Keratinocyte (primary cell): ENCODE results near the gene KCNQ2. TPM values are rescaled to one million over a fixed set of nuclear protein-coding genes. Genes with fewer than 3 reads are reported as not detected.

Source experiments
- DNase-seq: peaks from one replicate; pipeline ENCODE4 v3.0.0-alpha.2; 2011; ENCODE audit warnings: low read depth, missing footprints, low spot score
- FAIRE-seq: peaks from 2 replicates; lab custom pipeline; 2011; peaks lifted over from hg19 to GRCh38; lab: Jason Lieb, UNC
- H2AFZ ChIP-seq: 2 replicates; pipeline ENCODE4 v1.6.0; 2012; ENCODE audit warnings: low read length, control low read depth, inconsistent platforms; ENCODE audit not compliant: control insufficient read depth
- H3K27ac ChIP-seq: 2 replicates; pipeline ENCODE4 v1.5.1; 2011; ENCODE audit warnings: low read length; ENCODE audit not compliant: control insufficient read depth, insufficient read depth
- H3K27me3 ChIP-seq: 3 replicates; pipeline ENCODE4 v1.6.0; 2011; ENCODE audit warnings: low read length; ENCODE audit not compliant: control insufficient read depth, insufficient read depth; ENCODE audit errors: extremely low read depth
- H3K36me3 ChIP-seq, 2 experiments: 2 replicates in 1 of 2; 3 replicates in 1 of 2; pipeline ENCODE4 v1.5.1; 2011; ENCODE audit warnings: low read length in 2 of 2, mild to moderate bottlenecking in 1 of 2; ENCODE audit not compliant: control insufficient read depth in 2 of 2, insufficient read depth in 2 of 2; ENCODE audit errors: extremely low read depth in 1 of 2
- H3K4me1 ChIP-seq: 3 replicates; pipeline ENCODE4 v1.5.1; 2011; ENCODE audit warnings: low read length; ENCODE audit not compliant: control insufficient read depth, insufficient read depth; ENCODE audit errors: extremely low read depth
- H3K4me2 ChIP-seq: 3 replicates; pipeline ENCODE4 v1.6.0; 2011; ENCODE audit warnings: low read depth, low read length; ENCODE audit not compliant: control insufficient read depth, insufficient read depth; ENCODE audit errors: extremely low read depth
- H3K4me3 ChIP-seq, 3 experiments: fragments of 200-600 bp in 1 of 3; sonication (generic) in 1 of 3; 2 replicates in 2 of 3; 3 replicates in 1 of 3; pipeline ENCODE4 v1.5.1; 2011 to 2016; ENCODE audit warnings: low read length in 3 of 3, mild to moderate bottlenecking in 3 of 3, control low read depth in 2 of 3, inconsistent platforms in 1 of 3, low read depth in 1 of 3, mixed read lengths in 1 of 3, mixed run types in 1 of 3, moderate library complexity in 1 of 3; ENCODE audit not compliant: control insufficient read depth in 2 of 3, insufficient read depth in 2 of 3; ENCODE audit errors: extremely low read depth in 1 of 3
- H3K79me2 ChIP-seq: 2 replicates; pipeline ENCODE4 v1.6.0; 2012; ENCODE audit warnings: low read length; ENCODE audit not compliant: control insufficient read depth, insufficient read depth
- H3K9ac ChIP-seq: 3 replicates; pipeline ENCODE4 v1.6.0; 2011; ENCODE audit warnings: low read length; ENCODE audit not compliant: control insufficient read depth, insufficient read depth; ENCODE audit errors: extremely low read depth
- H3K9me1 ChIP-seq: 3 replicates; pipeline ENCODE4 v1.6.0; 2011; ENCODE audit warnings: low read length; ENCODE audit not compliant: control insufficient read depth, insufficient read depth; ENCODE audit errors: extremely low read depth
- H3K9me3 ChIP-seq: 2 replicates; pipeline ENCODE4 v1.5.1; 2012; ENCODE audit warnings: low read depth, low read length; ENCODE audit not compliant: control insufficient read depth
- H4K20me1 ChIP-seq: 3 replicates; pipeline ENCODE4 v1.6.0; 2011; ENCODE audit warnings: low read length; ENCODE audit not compliant: control insufficient read depth, insufficient read depth; ENCODE audit errors: extremely low read depth
- EZH2 ChIP-seq: IDR thresholded peaks from one replicate; pipeline ENCODE4 v1.6.1; 2012; ENCODE audit warnings: inconsistent platforms, mild to moderate bottlenecking, low read length, moderate library complexity
- dilution Hi-C: fragments of 300-500 bp; cut with MboI; formaldehyde crosslinking; loops from one replicate; pipeline ENCODE4 v1.7.0; 2020; ENCODE audit warnings: low sequenced_read_pairs; ENCODE audit not compliant: extremely low pct_ligation_motif_present
- polyA plus RNA-seq, 5 experiments: library from polyadenylated mRNA; depleted of rRNA in 3 of 5; stranded (reverse) in 3 of 5; stranded (forward) in 1 of 5; unstranded in 1 of 5; fragments of >200 nt; gene quantifications; 1 replicate in 1 of 5; 2 replicates in 3 of 5; 3 replicates in 1 of 5; pipeline versions ENCODE4 v1.2.1 to v1.2.3, GENCODE V29; 2011 to 2012; ENCODE audit warnings: missing spikeins in 2 of 5, low read depth in 1 of 5, low replicate concordance in 1 of 5
- TF ChIP-seq, protein P1 (sequence below), 3 experiments: IDR thresholded peaks in 1 of 3; conservative IDR thresholded peaks in 1 of 3; optimal IDR thresholded peaks in 1 of 3; 2 replicates in 2 of 3; 3 replicates in 1 of 3; pipeline versions ENCODE3 to v1.5.1; 2011; ENCODE audit warnings: low read length in 3 of 3, mild to moderate bottlenecking in 3 of 3, moderate library complexity in 2 of 3, control low read depth in 1 of 3, inconsistent platforms in 1 of 3; ENCODE audit not compliant: insufficient read depth in 2 of 3; ENCODE audit errors: extremely low read depth in 1 of 3

Gene KCNQ2
- polyA plus RNA-seq, 1 donor (not counting 4 experiments of a cell fraction or from before 2014, with no cell fraction given): not detected

GRCh38 chr20:63451821-63452220, 20.6 kb downstream of the KCNQ2 start:
- H3K4me3 ChIP-seq: no peak overlapping the region
- no peaks in the 10 kb centered on the region for H3K79me2 ChIP-seq
- FAIRE-seq (no peak), DNase-seq (no peak)
- dilution Hi-C loops: no loop called here
- H4K20me1 ChIP-seq: no peaks in the 10 kb centered on the region
- H2AFZ ChIP-seq: no peak overlapping the region
- no peak overlapping the region for H3K4me2 ChIP-seq
- H3K9me3 ChIP-seq: no peaks in the 10 kb centered on the region
- no peak for TF ChIP-seq EZH2
- TF ChIP-seq, protein P1, sequence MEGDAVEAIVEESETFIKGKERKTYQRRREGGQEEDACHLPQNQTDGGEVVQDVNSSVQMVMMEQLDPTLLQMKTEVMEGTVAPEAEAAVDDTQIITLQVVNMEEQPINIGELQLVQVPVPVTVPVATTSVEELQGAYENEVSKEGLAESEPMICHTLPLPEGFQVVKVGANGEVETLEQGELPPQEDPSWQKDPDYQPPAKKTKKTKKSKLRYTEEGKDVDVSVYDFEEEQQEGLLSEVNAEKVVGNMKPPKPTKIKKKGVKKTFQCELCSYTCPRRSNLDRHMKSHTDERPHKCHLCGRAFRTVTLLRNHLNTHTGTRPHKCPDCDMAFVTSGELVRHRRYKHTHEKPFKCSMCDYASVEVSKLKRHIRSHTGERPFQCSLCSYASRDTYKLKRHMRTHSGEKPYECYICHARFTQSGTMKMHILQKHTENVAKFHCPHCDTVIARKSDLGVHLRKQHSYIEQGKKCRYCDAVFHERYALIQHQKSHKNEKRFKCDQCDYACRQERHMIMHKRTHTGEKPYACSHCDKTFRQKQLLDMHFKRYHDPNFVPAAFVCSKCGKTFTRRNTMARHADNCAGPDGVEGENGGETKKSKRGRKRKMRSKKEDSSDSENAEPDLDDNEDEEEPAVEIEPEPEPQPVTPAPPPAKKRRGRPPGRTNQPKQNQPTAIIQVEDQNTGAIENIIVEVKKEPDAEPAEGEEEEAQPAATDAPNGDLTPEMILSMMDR (optimal IDR thresholded peaks at IDR 0.05 in 1 of 3, IDR thresholded peaks at IDR 0.05 in 1 of 3, conservative IDR thresholded peaks at IDR 0.05 in 1 of 3; ENCODE audit: extremely low read depth in 1 of 3, insufficient read depth in 2 of 3, low read length in 3 of 3): no peak
- H3K27ac ChIP-seq: no peak overlapping the region
- H3K9me1 ChIP-seq: no peaks in the 10 kb centered on the region
- no peaks in the 10 kb centered on the region for H3K36me3 ChIP-seq
- H3K9ac ChIP-seq: no peak overlapping the region
- peaks cover 44% of the 10 kb centered on the region for H3K27me3 ChIP-seq
- H3K4me1 ChIP-seq: peaks cover 6% of the 10 kb centered on the region

DNA sequence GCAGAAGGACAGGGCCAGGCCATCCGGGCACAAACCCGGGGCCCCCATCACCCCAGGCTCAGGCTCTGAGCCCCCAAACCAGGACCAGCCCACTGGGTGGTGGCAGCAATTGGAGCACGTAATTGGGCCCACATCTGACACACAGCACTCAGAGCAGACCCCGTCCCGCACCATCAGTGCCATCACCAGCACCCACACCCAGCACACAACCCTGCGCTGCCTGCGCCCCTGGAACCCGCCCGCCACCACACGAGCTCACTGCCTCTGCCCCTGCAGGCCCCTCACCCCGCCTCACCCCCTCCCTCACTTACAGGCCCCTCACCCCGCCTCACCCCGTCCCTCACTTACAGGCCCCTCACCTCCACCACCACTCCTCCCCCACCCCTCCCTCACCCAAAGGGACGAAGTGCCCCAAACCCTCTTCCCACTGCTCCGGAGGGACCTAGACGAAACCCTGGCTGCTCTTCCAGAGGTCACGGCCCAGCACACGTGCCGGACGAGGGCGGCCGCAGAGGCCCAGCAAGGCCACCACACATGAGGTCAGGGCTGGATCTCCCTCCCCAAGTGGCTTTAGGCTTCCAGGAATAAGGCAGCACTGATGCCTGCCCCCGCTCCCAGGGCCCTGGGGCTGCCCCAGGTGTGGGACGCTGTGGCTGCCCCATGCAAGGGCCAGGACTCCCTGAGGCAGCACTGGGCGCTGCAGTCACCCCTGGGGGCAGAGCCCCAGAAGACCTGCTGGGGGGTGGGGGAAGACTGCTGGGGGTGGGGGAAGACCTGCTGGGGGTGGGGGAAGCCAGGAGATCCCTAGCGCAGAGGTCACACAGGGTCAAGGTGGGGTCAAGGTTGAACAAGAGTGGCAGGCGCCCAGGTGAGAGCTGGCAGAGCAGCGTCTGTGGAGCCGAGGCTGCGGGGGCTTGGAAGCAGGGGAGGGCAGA, 22.4 kb downstream of the KCNQ2 start:
- Histone ChIP-seq H2AFZ (no peak overlapping the region), H3K27ac (no peak overlapping the region), H3K36me3 (no peaks in the 10 kb centered on the region), H3K27me3 (peaks cover 34% of the 10 kb centered on the region), H4K20me1 (no peaks in the 10 kb centered on the region), H3K79me2 (no peaks in the 10 kb centered on the region), H3K4me3 (no peak overlapping the region), H3K9ac (no peak overlapping the region), H3K4me1 (peaks cover 6% of the 10 kb centered on the region), H3K4me2 (no peak overlapping the region), H3K9me1 (no peaks in the 10 kb centered on the region), H3K9me3 (no peaks in the 10 kb centered on the region)
- no peak for DNase-seq
- TF ChIP-seq, protein P1 (optimal IDR thresholded peaks at IDR 0.05 in 1 of 3, IDR thresholded peaks at IDR 0.05 in 1 of 3, conservative IDR thresholded peaks at IDR 0.05 in 1 of 3; ENCODE audit: extremely low read depth in 1 of 3, insufficient read depth in 2 of 3, low read length in 3 of 3): no peak
- no peak for TF ChIP-seq EZH2
- FAIRE-seq: no peak
- dilution Hi-C loops: no loop called here
